Spleen (tissue), 11 donors: Measurements from ENCODE around the gene CD40. TPM values are rescaled to one million over a fixed set of nuclear protein-coding genes. Genes with fewer than 3 reads are reported as not detected.

Experiments used
- DNase-seq: peaks from one replicate; pipeline ENCODE4 v3.0.0-alpha.2; 2020
- H3K27ac ChIP-seq, 8 donors: fragments of 200-600 bp; sonication (generic) in 7 of 8; 1 replicate in 4 of 8; 2 replicates in 4 of 8; pipeline versions ENCODE4 v1.5.0 to v1.8.0; 2016 to 2021; ENCODE audit warnings: inconsistent platforms in 4 of 8, mild to moderate bottlenecking in 4 of 8, moderate library complexity in 1 of 8
- H3K27me3 ChIP-seq, 7 donors: fragments of 200-600 bp; sonication (generic) in 6 of 7; replicated peaks in 1 of 7; 1 replicate in 4 of 7; 2 replicates in 3 of 7; pipeline versions ENCODE4 v1.5.0 to v1.8.0; 2016 to 2021; ENCODE audit warnings: inconsistent platforms in 3 of 7, mild to moderate bottlenecking in 1 of 7
- H3K36me3 ChIP-seq, 6 donors: fragments of 200-600 bp; sonication (generic) in 5 of 6; 1 replicate in 4 of 6; 2 replicates in 2 of 6; pipeline versions ENCODE4 v1.5.0 to v1.8.0; 2016 to 2021; ENCODE audit warnings: inconsistent platforms in 2 of 6
- H3K4me1 ChIP-seq, 6 donors: fragments of 200-600 bp; sonication (generic) in 5 of 6; 1 replicate in 3 of 6; 2 replicates in 3 of 6; pipeline versions ENCODE4 v1.5.0 to v1.8.0; 2016 to 2021; ENCODE audit warnings: inconsistent platforms in 3 of 6
- H3K4me3 ChIP-seq, 8 donors: fragments of 200-600 bp; sonication (generic) in 7 of 8; 1 replicate in 4 of 8; 2 replicates in 4 of 8; pipeline versions ENCODE4 v1.5.0 to v1.8.0; 2016 to 2021; ENCODE audit warnings: inconsistent platforms in 4 of 8, mild to moderate bottlenecking in 4 of 8, moderate library complexity in 2 of 8
- H3K9me3 ChIP-seq, 8 donors: fragments of 200-600 bp; sonication (generic) in 7 of 8; 1 replicate in 4 of 8; 2 replicates in 4 of 8; pipeline versions ENCODE4 v1.5.0 to v1.8.0; 2016 to 2021; ENCODE audit warnings: inconsistent platforms in 4 of 8
- POLR2A ChIP-seq, 3 donors: fragments of 450-650 bp; IDR thresholded peaks; one replicate each; pipeline ENCODE4 v1.5.1; 2017; ENCODE audit warnings: antibody characterized with exemption in 3 of 3, mild to moderate bottlenecking in 1 of 3
- POLR2AphosphoS5 ChIP-seq, 3 donors: sonication (generic); formaldehyde crosslinking; IDR thresholded peaks; one replicate each; pipeline ENCODE4 v1.5.1; 2017; ENCODE audit warnings: antibody characterized with exemption in 3 of 3
- WGBS, 5 donors: extraction: QIAGEN DNeasy Blood & Tissue Kit in 3 of 5; methylation state at CpG; one replicate each; pipeline versions ENCODE4 v1.1.5 to v1.1.7; 2013 to 2018; 5-methylcytosine and 5-hydroxymethylcytosine counted together
- intact Hi-C: fragments of 100-400 bp; cut with DNase I; formaldehyde crosslinking; loops from one replicate; pipeline ENCODE4 v1.15.0; 2023; ENCODE audit warnings: low total_unique reads
- polyA plus RNA-seq, 3 donors: library from polyadenylated mRNA; stranded (reverse); fragments of 200-250 nt; gene quantifications; one replicate each; pipeline ENCODE4 v1.2.1, GENCODE V29; 2013
- total RNA-seq, 7 donors: library from RNA; depleted of rRNA in 3 of 7; stranded (reverse); fragments of >200 nt in 3 of 7; fragmentation: NEBNext Ultra II Directional in 4 of 7; extraction: Animal tissue kit (Norgen Biotek cat#: 25700) in 4 of 7; gene quantifications; one replicate each; pipeline versions ENCODE4 v1.1.0 to v1.2.1, GENCODE V29; 2016 to 2021
- TF ChIP-seq, protein P1 (sequence below), 11 experiments: fragments of 200-600 bp in 7 of 11; fragments of 450-650 bp in 4 of 11; sonication (generic) in 4 of 11; IDR thresholded peaks in 8 of 11; conservative IDR thresholded peaks in 3 of 11; 1 replicate in 7 of 11; 2 replicates in 4 of 11; pipeline versions ENCODE4 v1.4.0 to v1.8.0; 2016 to 2021; ENCODE audit warnings: antibody characterized with exemption in 11 of 11, inconsistent platforms in 4 of 11, mild to moderate bottlenecking in 1 of 11
- donor health status: healthy with polysubstance abuse.
- donor health status: DM: no; HTN: no; CAD: no; lungs with moderate emphysema.
- donor health status: DM: no; HTN: no; CAD: no.
- donor health status: Bipolar disorder and iron deficiency.
- donor health status: healthy.
- donor health status: DM: no; HTN: no; CAD: no.
- donor health status: DM: yes; HTN: yes; CAD: no.

CD40 gene
- total and polyA plus RNA-seq, 10 donors: 30.7 to 108 (median 52.9) TPM

GRCh38 chr20:46134716-46135115 is 16.6 kb downstream of the CD40 start:
- H3K36me3 ChIP-seq: no peaks in the 10 kb centered on the region
- no peak overlapping the region for H3K4me3 ChIP-seq
- no peaks in the 10 kb centered on the region for H3K9me3 ChIP-seq
- peaks cover 4 to 24% (median 11%) of the 10 kb centered on the region in 6 donors for H3K4me1 ChIP-seq
- intact Hi-C loops: loop anchor here (5.0 kb wide), 1 partner anchor 173 kb away; the partner anchor contains the start of gene CDH22
- DNase-seq: no peak
- TF ChIP-seq, protein P1, sequence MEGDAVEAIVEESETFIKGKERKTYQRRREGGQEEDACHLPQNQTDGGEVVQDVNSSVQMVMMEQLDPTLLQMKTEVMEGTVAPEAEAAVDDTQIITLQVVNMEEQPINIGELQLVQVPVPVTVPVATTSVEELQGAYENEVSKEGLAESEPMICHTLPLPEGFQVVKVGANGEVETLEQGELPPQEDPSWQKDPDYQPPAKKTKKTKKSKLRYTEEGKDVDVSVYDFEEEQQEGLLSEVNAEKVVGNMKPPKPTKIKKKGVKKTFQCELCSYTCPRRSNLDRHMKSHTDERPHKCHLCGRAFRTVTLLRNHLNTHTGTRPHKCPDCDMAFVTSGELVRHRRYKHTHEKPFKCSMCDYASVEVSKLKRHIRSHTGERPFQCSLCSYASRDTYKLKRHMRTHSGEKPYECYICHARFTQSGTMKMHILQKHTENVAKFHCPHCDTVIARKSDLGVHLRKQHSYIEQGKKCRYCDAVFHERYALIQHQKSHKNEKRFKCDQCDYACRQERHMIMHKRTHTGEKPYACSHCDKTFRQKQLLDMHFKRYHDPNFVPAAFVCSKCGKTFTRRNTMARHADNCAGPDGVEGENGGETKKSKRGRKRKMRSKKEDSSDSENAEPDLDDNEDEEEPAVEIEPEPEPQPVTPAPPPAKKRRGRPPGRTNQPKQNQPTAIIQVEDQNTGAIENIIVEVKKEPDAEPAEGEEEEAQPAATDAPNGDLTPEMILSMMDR (IDR thresholded peaks at IDR 0.05 in 8 of 11, conservative IDR thresholded peaks at IDR 0.05 in 3 of 11): no peak
- TF ChIP-seq POLR2A (IDR thresholded peaks at IDR 0.05) (no peak), POLR2AphosphoS5 (IDR thresholded peaks at IDR 0.05) (no peak)
- no peak overlapping the region for H3K27ac ChIP-seq
- peaks cover 0 to 91% (median 26%) of the 10 kb centered on the region in 7 donors for H3K27me3 ChIP-seq
- WGBS, 5 donors: 58 to 73% (median 69%) methylated on average over 6 to 7 of the region's 7 CpGs

DNA sequence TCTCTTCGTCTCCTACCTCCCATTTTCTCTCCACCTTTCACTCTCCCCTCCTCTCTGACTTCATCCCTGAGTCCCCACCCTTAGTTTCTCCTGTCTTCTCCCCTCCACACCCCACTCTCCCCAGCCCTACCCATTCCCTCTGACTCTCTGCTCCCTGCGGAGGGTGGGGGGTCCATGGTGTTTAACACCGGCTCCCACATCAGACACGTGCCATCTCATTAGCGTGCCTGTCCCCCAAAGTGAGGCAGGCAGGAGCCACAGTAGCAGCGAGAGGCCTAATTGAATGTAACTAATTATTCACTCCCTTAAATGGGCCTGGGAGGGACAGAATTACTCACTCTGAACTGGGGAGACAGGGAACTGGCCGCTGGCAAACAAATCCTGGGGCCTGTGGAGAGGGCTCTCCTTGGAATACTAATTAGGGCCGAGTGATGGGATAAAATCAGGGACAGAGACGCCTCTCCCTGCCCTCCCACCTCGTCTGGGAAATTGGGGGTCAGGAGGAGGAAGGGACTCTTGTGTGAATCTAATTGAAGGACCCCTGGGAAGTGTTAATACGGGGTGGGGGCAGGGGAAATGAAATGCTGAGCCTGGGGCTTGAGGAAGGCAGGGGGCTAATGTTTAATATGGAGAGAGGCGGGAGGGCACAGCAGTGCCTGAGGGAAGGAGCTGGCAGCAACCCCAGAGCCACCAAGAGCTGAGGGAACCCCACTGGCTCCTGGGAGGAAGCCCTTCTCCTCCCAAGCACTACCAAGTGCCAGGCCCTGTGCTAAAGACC is 17.9 kb downstream of the CD40 start:
- H3K36me3 ChIP-seq: no peaks in the 10 kb centered on the region
- H3K27me3 ChIP-seq: peaks cover 0 to 92% (median 28%) of the 10 kb centered on the region in 7 donors
- DNase-seq: no peak
- TF ChIP-seq, protein P1 (IDR thresholded peaks at IDR 0.05 in 8 of 11, conservative IDR thresholded peaks at IDR 0.05 in 3 of 11): no peak
- TF ChIP-seq POLR2A (IDR thresholded peaks at IDR 0.05) (no peak), POLR2AphosphoS5 (IDR thresholded peaks at IDR 0.05) (no peak)
- H3K4me1 ChIP-seq: peaks cover 4 to 19% (median 9%) of the 10 kb centered on the region in 6 donors
- no peaks in the 10 kb centered on the region for H3K9me3 ChIP-seq
- 51 to 58% (median 53%) methylated on average over 12 of the region's 12 CpGs for WGBS, 5 donors
- no peak overlapping the region for H3K27ac ChIP-seq
- intact Hi-C loops: no loop called here
- H3K4me3 ChIP-seq: no peak overlapping the region

DNA sequence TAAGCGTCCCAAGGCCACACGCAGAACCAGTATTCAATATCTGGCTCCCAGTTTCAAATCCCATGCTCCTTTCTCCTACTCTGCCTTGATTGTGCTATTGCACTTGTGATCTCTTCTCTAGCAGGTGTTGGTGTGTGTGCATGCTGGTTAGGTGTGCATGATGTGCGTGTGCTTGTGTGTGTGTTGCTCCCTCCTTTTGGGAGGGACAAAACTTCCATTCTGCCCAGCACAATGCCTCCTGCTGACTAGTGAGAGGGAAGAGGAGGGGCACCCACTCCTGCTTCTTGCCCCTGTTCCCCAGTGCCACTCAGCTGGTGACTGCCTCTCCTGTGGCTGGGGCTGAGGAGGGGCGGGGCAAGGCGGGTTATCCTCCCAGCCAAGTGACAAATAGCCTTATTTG is 19.7 kb downstream of the CD40 start:
- H3K36me3 ChIP-seq: no peaks in the 10 kb centered on the region
- TF ChIP-seq, protein P1 (IDR thresholded peaks at IDR 0.05 in 8 of 11, conservative IDR thresholded peaks at IDR 0.05 in 3 of 11): no peak
- TF ChIP-seq POLR2A (IDR thresholded peaks at IDR 0.05) (no peak), POLR2AphosphoS5 (IDR thresholded peaks at IDR 0.05) (no peak)
- WGBS, 5 donors: 61 to 83% (median 71%) methylated on average over 5 of the region's 5 CpGs
- DNase-seq: no peak
- intact Hi-C loops: no loop called here
- H3K27ac ChIP-seq: no peak overlapping the region
- H3K4me1 ChIP-seq: peaks cover 0 to 5% (median 3%) of the 10 kb centered on the region in 6 donors
- peaks cover 0 to 88% (median 29%) of the 10 kb centered on the region in 7 donors for H3K27me3 ChIP-seq
- no peak overlapping the region for H3K4me3 ChIP-seq
- no peaks in the 10 kb centered on the region for H3K9me3 ChIP-seq

DNA sequence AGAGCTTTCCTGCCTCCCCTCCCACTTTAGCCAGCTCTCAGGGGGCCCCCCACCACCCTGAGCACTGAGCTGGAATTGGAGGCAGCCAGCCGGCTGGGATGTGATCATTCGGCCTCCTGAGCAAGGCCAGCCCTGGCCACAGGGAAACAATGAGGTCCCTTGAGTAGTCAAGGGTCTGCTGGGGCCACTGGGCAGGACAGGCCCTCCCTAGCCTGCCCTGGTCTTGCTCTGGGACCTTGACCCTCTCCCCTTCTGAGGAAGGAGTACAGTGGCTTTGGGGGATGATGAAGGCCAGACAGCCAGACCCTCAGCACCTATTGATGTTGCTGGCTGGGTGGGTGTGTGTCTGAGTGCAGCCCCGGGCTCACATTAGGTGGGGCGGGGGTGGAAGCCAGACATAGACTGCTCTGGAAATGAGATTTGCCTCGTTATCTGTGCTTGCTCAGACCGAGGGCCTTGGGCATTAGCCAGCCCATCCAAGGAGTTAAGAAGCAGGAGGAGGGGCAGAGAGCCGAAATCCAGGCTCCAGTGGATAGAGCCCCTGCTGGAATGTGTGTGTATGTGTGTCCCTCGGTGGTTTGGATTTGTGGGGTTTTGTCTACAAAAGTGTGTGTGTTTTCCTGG is 21.3 kb downstream of the CD40 start:
- TF ChIP-seq, protein P1 (IDR thresholded peaks at IDR 0.05 in 8 of 11, conservative IDR thresholded peaks at IDR 0.05 in 3 of 11): no peak
- TF ChIP-seq POLR2AphosphoS5 (IDR thresholded peaks at IDR 0.05) (no peak), POLR2A (IDR thresholded peaks at IDR 0.05) (no peak)
- WGBS, 5 donors: 45 to 65% (median 61%) methylated on average over 6 to 8 of the region's 8 CpGs
- Histone ChIP-seq H3K27me3 (peaks cover 0 to 72% (median 25%) of the 10 kb centered on the region in 7 donors), H3K36me3 (no peaks in the 10 kb centered on the region), H3K4me1 (no peaks in the 10 kb centered on the region), H3K4me3 (no peak overlapping the region), H3K27ac (no peak overlapping the region), H3K9me3 (no peaks in the 10 kb centered on the region)
- DNase-seq: no peak
- intact Hi-C loops: no loop called here
